ENCODE results near the gene SLC5A10. TPM values are rescaled to one million over a fixed set of nuclear protein-coding genes. Genes with fewer than 3 reads are reported as not detected.
A peak's percentile ranks its signal among the peaks of the same experiment; 100 is the strongest.

SLC5A10 gene
- total and polyA plus RNA-seq, 5 donors from 2014 or later, result 0.05 to 0.23 (median 0.16) TPM; not detected in 1

DNA sequence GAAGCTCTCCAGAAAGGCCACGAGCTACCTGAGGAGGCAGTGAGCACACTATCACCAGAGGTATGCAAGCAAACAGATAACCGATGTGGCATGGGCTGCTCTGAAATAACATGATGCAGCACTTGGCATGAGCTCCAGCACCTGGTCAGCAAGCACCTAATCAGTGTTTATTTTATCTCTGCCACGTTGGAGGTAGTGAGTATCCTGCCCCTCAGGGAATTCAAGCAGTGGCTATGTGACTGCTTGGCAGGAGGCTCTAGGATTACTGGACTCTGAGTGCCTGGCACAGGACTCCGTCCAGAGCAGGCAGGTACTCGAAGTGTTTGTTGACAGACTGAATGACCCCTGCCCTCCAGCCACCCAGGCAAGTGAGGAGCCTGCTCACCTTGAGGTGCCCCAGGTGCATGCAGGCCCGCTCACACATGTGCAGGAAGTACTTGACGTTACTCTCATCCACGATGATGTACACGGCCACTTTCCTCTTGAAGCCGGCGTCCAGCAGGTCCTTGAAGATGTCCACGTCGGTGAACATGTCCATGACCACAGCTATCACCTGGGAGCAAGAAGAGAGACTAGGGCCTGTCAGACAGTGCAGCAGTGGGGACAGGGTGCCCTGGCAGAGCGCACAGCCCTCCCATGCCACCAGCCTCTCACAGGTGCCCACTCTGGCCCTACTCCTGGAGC is 36.0 kb downstream of the SLC5A10 start:
- Histone ChIP-seq H3K27me3 (ENCODE audit: control insufficient read depth, insufficient read depth, low read length) (no peaks in the 10 kb centered on the region), H3K4me1 (ENCODE audit: control insufficient read depth, insufficient read depth, low read length, poor library complexity, severe bottlenecking) (peaks cover 5% of the 10 kb centered on the region), H3K36me3 (ENCODE audit: control insufficient read depth, insufficient read depth, low read length) (peaks cover 11% of the 10 kb centered on the region), H3K9me3 (ENCODE audit: control insufficient read depth in 2 of 2, low read length in 2 of 2) (no peaks in the 10 kb centered on the region), H3K4me3 (ENCODE audit: low read depth, low read length) (no peak overlapping the region), H3K27ac (ENCODE audit: insufficient read depth, low read length, poor library complexity, severe bottlenecking) (no peak overlapping the region)
- DNase-seq, result no peak
- Mint-ChIP-seq H3K27ac (no peak overlapping the region), H3K9me3 (no peaks in the 10 kb centered on the region), H3K4me1 (peaks cover 0 to 15% (median 1%) of the 10 kb centered on the region in 4 donors), H3K27me3 (no peaks in the 10 kb centered on the region), H3K36me3 (peaks cover 3% of the 10 kb centered on the region), H3K4me3 (no peak overlapping the region)
- ATAC-seq (ENCODE audit: low read depth in 2 of 2), result no peak

DNA sequence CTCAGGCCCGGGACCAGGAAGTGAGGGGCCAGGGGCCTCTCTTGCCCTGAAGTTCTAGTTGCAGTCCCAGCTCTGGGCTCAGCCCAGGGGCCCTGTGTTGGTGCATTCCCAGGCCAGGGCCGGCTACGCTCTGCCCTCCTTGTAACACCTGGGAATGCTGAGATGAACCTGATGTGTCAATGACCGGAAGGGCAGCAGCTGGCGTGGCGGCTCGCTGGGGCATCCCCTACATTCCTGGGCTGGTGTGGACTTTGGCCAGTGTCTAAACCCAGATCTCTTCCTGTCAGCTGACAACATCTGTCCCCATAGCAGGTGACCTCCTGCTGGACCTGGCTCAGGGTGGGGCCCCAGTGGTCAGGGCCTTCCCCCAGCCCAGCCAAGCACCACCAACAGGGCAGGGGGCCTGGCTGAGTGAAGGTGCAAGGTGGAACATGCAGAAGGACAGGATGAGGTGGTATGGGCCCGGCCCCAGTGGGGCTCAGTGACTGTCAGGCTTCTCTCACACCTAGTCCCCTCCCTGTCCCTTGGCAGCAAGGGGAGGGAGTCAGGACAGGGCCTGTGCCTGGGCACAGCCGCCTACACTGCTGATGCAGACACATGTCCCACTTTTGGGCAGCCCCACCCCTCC is 36.7 kb downstream of the SLC5A10 start:
- DNase-seq, result no peak
- Histone ChIP-seq H3K36me3 (ENCODE audit: control insufficient read depth, insufficient read depth, low read length) (peaks cover 14% of the 10 kb centered on the region), H3K9me3 (ENCODE audit: control insufficient read depth in 2 of 2, low read length in 2 of 2) (no peaks in the 10 kb centered on the region), H3K27ac (ENCODE audit: insufficient read depth, low read length, poor library complexity, severe bottlenecking) (no peak overlapping the region), H3K4me1 (ENCODE audit: control insufficient read depth, insufficient read depth, low read length, poor library complexity, severe bottlenecking) (peaks cover 8% of the 10 kb centered on the region), H3K27me3 (ENCODE audit: control insufficient read depth, insufficient read depth, low read length) (no peaks in the 10 kb centered on the region), H3K4me3 (ENCODE audit: low read depth, low read length) (no peak overlapping the region)
- Mint-ChIP-seq H3K27ac (no peak overlapping the region), H3K9me3 (no peaks in the 10 kb centered on the region), H3K27me3 (no peaks in the 10 kb centered on the region), H3K4me1 (peaks cover 0 to 21% (median 6%) of the 10 kb centered on the region in 4 donors), H3K36me3 (peaks cover 10% of the 10 kb centered on the region), H3K4me3 (no peak overlapping the region)
- ATAC-seq (ENCODE audit: low read depth in 2 of 2), result no peak

DNA sequence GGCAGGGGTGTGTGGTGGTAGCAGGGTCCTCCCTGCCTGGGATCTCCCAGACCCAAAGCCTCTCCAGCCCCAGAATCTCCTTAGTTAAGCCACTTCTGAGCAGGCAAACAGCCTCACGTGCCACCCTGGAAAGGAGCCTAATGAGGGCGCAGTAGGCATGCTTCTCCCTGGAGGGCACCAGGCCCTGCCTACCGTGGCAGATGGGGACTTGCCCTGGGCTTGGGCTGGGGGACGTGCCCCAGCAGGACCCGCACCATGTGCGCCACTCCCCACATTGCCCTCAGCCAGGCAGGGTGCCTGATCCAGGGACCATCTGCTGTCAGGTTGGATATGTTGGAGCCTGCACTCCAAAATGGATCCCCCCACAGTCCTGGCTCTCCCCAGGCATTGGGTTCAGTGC is 38.4 kb downstream of the SLC5A10 start:
- H3K4me3 ChIP-seq (ENCODE audit: low read depth, low read length), result no peak overlapping the region
- no peaks in the 10 kb centered on the region for H3K27me3 ChIP-seq (ENCODE audit: control insufficient read depth, insufficient read depth, low read length)
- peaks cover 8% of the 10 kb centered on the region for H3K4me1 ChIP-seq (ENCODE audit: control insufficient read depth, insufficient read depth, low read length, poor library complexity, severe bottlenecking)
- H3K27ac ChIP-seq (ENCODE audit: insufficient read depth, low read length, poor library complexity, severe bottlenecking), result no peak overlapping the region
- no peaks in the 10 kb centered on the region for H3K27me3 Mint-ChIP-seq
- ATAC-seq (ENCODE audit: low read depth in 2 of 2), result no peak
- peaks cover 0 to 3% of the 10 kb centered on the region in 2 experiments for H3K9me3 ChIP-seq (ENCODE audit: control insufficient read depth in 2 of 2, low read length in 2 of 2)
- no peak for DNase-seq
- H3K36me3 Mint-ChIP-seq, result peaks cover 21% of the 10 kb centered on the region
- peaks cover 0 to 32% (median 12%) of the 10 kb centered on the region in 4 donors for H3K4me1 Mint-ChIP-seq
- H3K27ac Mint-ChIP-seq, result no peak overlapping the region
- H3K4me3 Mint-ChIP-seq, result no peak overlapping the region
- H3K36me3 ChIP-seq (ENCODE audit: control insufficient read depth, insufficient read depth, low read length), result peaks cover 14% of the 10 kb centered on the region
- H3K9me3 Mint-ChIP-seq, result peaks cover 0 to 5% (median 0%) of the 10 kb centered on the region in 7 donors

DNA sequence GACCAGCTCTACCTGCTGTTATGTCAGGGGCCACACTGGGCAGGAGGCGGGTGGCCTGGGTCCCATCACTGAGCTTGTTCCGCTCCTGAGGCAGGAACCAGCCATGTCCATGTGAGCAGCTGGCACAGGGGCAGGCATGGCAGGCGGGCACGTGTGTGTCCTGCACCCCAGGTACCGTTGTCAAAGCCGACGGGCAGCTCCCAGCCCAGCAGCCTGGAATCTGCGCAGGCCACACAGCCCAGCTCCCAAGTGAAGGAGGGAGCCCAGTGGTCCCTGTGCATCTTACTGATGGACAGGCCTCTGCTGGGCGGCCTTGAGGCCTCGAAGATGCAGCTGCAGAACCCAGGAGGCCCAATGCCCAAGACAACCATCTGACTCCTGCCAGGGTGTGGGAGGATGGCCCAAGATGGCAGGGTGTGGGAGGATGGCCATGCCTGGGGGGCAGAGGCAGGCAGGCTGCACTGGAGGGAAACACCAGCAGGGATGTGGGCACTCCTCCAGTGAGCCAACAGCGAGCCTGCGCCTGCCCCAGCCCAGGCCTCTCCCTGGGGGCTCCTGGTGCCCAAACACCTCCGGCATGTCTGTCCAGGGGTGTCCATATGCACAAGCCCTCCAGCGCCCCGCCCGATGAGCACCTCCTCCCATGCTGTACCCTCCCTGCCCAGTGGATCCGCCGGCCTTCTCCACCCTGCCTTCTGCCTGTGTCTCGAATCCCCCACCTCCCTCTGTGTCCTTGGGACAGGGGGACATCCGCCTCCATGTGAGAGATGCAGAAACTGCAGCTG is 39.8 kb downstream of the SLC5A10 start:
- Mint-ChIP-seq H3K27ac (no peak overlapping the region), H3K36me3 (peaks cover 27% of the 10 kb centered on the region), H3K4me3 (no peak overlapping the region), H3K4me1 (peaks cover 0 to 35% (median 12%) of the 10 kb centered on the region in 4 donors), H3K9me3 (peaks cover 0 to 9% (median 1%) of the 10 kb centered on the region in 7 donors), H3K27me3 (no peaks in the 10 kb centered on the region)
- peaks cover 14% of the 10 kb centered on the region for H3K36me3 ChIP-seq (ENCODE audit: control insufficient read depth, insufficient read depth, low read length)
- DNase-seq, result no peak
- H3K27me3 ChIP-seq (ENCODE audit: control insufficient read depth, insufficient read depth, low read length), result no peaks in the 10 kb centered on the region
- no peak overlapping the region for H3K27ac ChIP-seq (ENCODE audit: insufficient read depth, low read length, poor library complexity, severe bottlenecking)
- peaks cover 6 to 7% of the 10 kb centered on the region in 2 experiments for H3K9me3 ChIP-seq (ENCODE audit: control insufficient read depth in 2 of 2, low read length in 2 of 2)
- ATAC-seq (ENCODE audit: low read depth in 2 of 2), result no peak
- peaks cover 8% of the 10 kb centered on the region for H3K4me1 ChIP-seq (ENCODE audit: control insufficient read depth, insufficient read depth, low read length, poor library complexity, severe bottlenecking)
- H3K4me3 ChIP-seq (ENCODE audit: low read depth, low read length), result no peak overlapping the region

DNA sequence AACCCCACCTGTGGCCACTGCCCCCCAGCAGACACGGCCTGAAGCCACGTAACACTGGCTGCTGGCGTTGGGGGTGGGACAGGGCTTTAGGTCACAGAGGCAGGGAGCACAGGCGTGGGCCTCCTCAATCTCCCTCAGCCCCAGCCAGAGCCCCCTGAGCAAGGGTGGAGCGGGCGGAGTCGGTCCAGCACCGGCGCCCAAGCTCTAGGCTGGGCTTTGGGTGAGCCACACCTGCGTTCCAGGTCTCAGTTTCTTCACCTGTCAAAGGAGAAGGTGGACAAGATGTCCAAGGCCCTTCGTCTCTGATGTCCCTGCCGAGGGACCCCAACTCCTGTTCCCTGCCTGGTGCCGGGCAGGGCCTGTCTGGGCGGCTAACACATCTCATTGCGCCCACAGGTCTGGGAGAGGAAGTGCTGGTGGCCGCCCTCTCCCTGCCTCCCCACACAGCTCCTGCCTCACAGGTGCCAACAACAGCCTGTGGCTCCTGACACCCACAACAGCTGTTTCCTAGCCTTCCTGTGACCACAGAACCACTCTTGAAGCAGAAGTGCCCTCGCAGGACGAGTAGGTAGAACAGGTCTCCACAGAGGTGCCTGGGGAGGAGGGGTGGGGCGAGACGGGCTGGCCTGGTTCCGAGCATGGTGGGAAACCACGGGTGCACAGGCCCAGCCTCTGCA is 40.6 kb downstream of the SLC5A10 start:
- Mint-ChIP-seq H3K27ac (peak overlapping the region in 1 of 3 donors; percentile 72), H3K36me3 (peaks cover 28% of the 10 kb centered on the region), H3K4me1 (peaks cover 0 to 36% (median 12%) of the 10 kb centered on the region in 4 donors), H3K27me3 (no peaks in the 10 kb centered on the region), H3K4me3 (no peak overlapping the region), H3K9me3 (peaks cover 0 to 9% (median 1%) of the 10 kb centered on the region in 7 donors)
- Histone ChIP-seq H3K4me1 (ENCODE audit: control insufficient read depth, insufficient read depth, low read length, poor library complexity, severe bottlenecking) (peaks cover 8% of the 10 kb centered on the region), H3K27ac (ENCODE audit: insufficient read depth, low read length, poor library complexity, severe bottlenecking) (no peak overlapping the region), H3K9me3 (ENCODE audit: control insufficient read depth in 2 of 2, low read length in 2 of 2) (peaks cover 6 to 7% of the 10 kb centered on the region in 2 experiments), H3K27me3 (ENCODE audit: control insufficient read depth, insufficient read depth, low read length) (no peaks in the 10 kb centered on the region), H3K4me3 (ENCODE audit: low read depth, low read length) (no peak overlapping the region), H3K36me3 (ENCODE audit: control insufficient read depth, insufficient read depth, low read length) (peaks cover 14% of the 10 kb centered on the region)
- peak; percentile 26 to 54 for ATAC-seq (ENCODE audit: low read depth in 2 of 2)
- DNase-seq, result peak in 1 of 3 donors; percentile 49

DNA sequence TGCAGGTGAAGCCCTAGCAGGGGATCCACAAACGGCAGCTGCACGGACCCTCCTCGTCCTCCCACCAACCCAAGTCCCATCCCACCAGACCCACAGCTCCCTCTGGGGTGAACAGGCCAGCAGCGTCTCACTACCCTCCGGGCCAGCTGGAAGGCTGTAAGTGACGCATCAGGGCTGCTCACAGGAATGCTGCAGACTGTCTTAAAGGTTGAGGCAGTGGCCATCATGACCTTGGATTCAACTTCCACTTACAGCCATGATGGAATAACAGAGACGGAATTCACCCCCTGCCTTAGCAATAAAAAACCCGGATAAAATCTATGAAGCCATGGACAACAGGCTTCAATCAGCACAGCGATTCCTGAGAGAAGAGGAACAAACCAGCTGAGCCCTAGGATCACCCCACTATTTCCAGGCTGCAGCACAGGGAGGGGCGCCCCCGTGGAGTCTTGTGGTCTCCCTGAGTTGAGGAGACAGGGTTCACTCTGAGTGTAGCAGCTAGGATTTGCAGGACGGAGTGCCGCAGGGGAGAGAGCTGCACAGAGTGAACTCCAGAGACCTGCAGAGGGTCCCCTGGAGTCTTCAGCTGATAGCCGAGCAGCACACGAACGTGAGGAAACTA is 42.1 kb downstream of the SLC5A10 start:
- Mint-ChIP-seq H3K4me1 (peaks cover 0 to 35% (median 13%) of the 10 kb centered on the region in 4 donors), H3K4me3 (no peak overlapping the region), H3K27me3 (no peaks in the 10 kb centered on the region), H3K36me3 (peaks cover 27% of the 10 kb centered on the region), H3K9me3 (peaks cover 0 to 9% (median 1%) of the 10 kb centered on the region in 7 donors), H3K27ac (peak overlapping the region in 2 of 3 donors; percentile 14 to 79)
- DNase-seq (no peak), ATAC-seq (ENCODE audit: low read depth in 2 of 2) (no peak)
- H3K27me3 ChIP-seq (ENCODE audit: control insufficient read depth, insufficient read depth, low read length), result no peaks in the 10 kb centered on the region
- H3K4me1 ChIP-seq (ENCODE audit: control insufficient read depth, insufficient read depth, low read length, poor library complexity, severe bottlenecking), result peaks cover 8% of the 10 kb centered on the region
- H3K27ac ChIP-seq (ENCODE audit: insufficient read depth, low read length, poor library complexity, severe bottlenecking), result no peak overlapping the region
- H3K36me3 ChIP-seq (ENCODE audit: control insufficient read depth, insufficient read depth, low read length), result peaks cover 14% of the 10 kb centered on the region
- H3K9me3 ChIP-seq (ENCODE audit: control insufficient read depth in 2 of 2, low read length in 2 of 2), result peaks cover 6 to 7% of the 10 kb centered on the region in 2 experiments
- no peak overlapping the region for H3K4me3 ChIP-seq (ENCODE audit: low read depth, low read length)

DNA sequence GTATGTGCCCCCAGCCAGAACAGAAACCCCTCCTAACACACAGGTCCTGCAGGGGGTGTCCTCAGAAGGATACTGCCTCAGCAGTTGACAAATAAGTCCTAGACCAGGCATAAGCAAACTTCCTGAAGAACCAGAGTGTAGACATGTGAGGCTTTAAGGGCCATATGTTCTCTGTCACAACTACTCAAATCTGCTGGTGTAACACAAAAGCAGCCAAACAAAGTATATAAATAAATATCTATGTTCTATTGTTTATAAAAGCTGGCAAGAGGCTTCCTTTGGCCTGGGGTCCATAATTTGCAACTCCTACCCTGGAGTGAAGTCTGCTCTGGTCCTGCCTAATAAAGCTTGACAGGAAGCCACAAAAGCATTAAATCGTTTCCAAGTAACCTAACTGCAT is 42.7 kb downstream of the SLC5A10 start:
- Mint-ChIP-seq H3K27ac (no peak overlapping the region), H3K27me3 (no peaks in the 10 kb centered on the region), H3K4me1 (peaks cover 0 to 35% (median 13%) of the 10 kb centered on the region in 4 donors), H3K36me3 (peaks cover 27% of the 10 kb centered on the region), H3K4me3 (no peak overlapping the region), H3K9me3 (peaks cover 0 to 9% (median 1%) of the 10 kb centered on the region in 7 donors)
- no peak overlapping the region for H3K27ac ChIP-seq (ENCODE audit: insufficient read depth, low read length, poor library complexity, severe bottlenecking)
- peaks cover 8% of the 10 kb centered on the region for H3K4me1 ChIP-seq (ENCODE audit: control insufficient read depth, insufficient read depth, low read length, poor library complexity, severe bottlenecking)
- no peaks in the 10 kb centered on the region for H3K27me3 ChIP-seq (ENCODE audit: control insufficient read depth, insufficient read depth, low read length)
- no peak for DNase-seq
- H3K9me3 ChIP-seq (ENCODE audit: control insufficient read depth in 2 of 2, low read length in 2 of 2), result peaks cover 6 to 7% of the 10 kb centered on the region in 2 experiments
- peaks cover 14% of the 10 kb centered on the region for H3K36me3 ChIP-seq (ENCODE audit: control insufficient read depth, insufficient read depth, low read length)
- H3K4me3 ChIP-seq (ENCODE audit: low read depth, low read length), result no peak overlapping the region
- no peak for ATAC-seq (ENCODE audit: low read depth in 2 of 2)

Data from CD4-positive, CD25-positive, alpha-beta regulatory T cell (primary cell).